Measurements from ENCODE around the gene USP6NL.

Gene USP6NL

DNA sequence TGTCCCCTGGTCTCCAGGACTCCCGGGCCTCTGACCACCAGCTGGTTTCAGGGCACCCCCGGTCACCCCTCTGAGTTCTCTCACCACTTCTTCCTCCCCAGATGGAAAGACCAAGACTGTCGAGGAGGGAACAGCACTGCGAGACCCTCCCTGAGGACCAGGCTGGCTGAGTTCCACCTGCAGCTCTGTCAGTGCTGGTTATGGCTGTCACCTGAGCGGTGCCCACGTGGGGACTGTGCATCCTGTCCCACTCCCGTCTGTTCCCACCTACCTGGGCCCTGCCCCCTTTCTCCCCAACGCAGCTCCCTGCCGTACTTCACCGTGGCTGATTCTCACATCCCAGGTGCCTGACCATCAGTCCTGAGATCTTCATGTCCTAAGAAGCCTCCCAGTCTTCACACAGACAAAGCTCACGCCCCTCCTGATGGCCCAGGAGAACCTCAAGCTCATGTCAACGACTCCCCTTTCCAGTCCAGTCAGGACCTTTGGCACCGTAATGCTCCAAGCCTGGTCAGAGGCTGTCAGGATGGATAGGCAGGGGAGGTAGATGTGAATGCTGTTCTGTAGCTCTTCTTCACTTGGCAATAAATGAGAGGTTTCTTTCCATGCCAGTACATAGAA lies 159.7 kb downstream of the USP6NL start:
- no peak for DNase-seq (ENCODE audit: low read depth)
- no peak overlapping the region for H3K4me3 ChIP-seq (ENCODE audit: control insufficient read depth, low read depth, low read length)
- TF ChIP-seq, protein P1, sequence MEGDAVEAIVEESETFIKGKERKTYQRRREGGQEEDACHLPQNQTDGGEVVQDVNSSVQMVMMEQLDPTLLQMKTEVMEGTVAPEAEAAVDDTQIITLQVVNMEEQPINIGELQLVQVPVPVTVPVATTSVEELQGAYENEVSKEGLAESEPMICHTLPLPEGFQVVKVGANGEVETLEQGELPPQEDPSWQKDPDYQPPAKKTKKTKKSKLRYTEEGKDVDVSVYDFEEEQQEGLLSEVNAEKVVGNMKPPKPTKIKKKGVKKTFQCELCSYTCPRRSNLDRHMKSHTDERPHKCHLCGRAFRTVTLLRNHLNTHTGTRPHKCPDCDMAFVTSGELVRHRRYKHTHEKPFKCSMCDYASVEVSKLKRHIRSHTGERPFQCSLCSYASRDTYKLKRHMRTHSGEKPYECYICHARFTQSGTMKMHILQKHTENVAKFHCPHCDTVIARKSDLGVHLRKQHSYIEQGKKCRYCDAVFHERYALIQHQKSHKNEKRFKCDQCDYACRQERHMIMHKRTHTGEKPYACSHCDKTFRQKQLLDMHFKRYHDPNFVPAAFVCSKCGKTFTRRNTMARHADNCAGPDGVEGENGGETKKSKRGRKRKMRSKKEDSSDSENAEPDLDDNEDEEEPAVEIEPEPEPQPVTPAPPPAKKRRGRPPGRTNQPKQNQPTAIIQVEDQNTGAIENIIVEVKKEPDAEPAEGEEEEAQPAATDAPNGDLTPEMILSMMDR (IDR thresholded peaks at IDR 0.05; ENCODE audit: control insufficient read depth, insufficient read depth, low read depth, low read length, missing control alignments), result no peak

DNA sequence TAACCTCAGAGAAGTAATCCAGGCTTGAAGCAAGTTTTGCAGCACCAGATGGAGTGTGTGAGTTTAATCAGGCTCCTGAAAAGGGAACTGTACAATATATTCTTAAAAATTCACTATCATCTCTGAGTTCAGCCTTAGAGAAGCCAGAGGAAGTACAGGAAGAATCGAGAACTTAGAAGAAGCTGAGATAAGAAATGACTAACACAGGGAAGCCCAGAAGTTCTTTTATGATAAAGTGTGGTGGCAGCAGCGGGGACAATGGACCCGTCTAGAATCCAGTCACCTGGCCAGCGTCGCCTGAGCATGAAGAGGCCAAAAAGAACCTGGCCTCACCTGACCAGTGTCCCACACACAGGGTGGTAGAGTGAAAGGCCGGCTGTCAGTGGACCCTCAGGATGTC lies 161.0 kb downstream of the USP6NL start:
- DNase-seq (ENCODE audit: low read depth), result no peak
- H3K4me3 ChIP-seq (ENCODE audit: control insufficient read depth, low read depth, low read length), result no peak overlapping the region
- TF ChIP-seq, protein P1 (IDR thresholded peaks at IDR 0.05; ENCODE audit: control insufficient read depth, insufficient read depth, low read depth, low read length, missing control alignments), result no peak

DNA sequence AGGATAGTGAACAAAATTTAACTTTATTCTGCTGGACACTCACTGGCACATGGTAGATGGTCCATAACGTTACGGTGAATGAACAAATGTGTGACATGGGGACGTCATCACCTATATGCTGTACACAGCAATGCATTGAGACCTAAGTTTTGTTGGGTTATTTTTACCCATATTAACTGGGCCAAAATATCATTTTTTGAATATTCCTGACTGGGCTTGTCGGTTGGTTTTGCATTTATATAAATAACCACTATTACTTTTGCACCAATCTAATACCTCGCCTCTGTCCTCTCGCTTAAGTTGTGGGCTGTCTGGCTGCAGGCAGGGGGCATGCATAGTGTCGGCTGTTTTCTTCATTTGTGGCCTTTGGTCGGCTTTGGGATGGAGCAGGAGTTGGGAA lies 161.7 kb downstream of the USP6NL start:
- H3K4me3 ChIP-seq (ENCODE audit: control insufficient read depth, low read depth, low read length), result no peak overlapping the region
- TF ChIP-seq, protein P1 (IDR thresholded peaks at IDR 0.05; ENCODE audit: control insufficient read depth, insufficient read depth, low read depth, low read length, missing control alignments), result no peak
- no peak for DNase-seq (ENCODE audit: low read depth)

DNA sequence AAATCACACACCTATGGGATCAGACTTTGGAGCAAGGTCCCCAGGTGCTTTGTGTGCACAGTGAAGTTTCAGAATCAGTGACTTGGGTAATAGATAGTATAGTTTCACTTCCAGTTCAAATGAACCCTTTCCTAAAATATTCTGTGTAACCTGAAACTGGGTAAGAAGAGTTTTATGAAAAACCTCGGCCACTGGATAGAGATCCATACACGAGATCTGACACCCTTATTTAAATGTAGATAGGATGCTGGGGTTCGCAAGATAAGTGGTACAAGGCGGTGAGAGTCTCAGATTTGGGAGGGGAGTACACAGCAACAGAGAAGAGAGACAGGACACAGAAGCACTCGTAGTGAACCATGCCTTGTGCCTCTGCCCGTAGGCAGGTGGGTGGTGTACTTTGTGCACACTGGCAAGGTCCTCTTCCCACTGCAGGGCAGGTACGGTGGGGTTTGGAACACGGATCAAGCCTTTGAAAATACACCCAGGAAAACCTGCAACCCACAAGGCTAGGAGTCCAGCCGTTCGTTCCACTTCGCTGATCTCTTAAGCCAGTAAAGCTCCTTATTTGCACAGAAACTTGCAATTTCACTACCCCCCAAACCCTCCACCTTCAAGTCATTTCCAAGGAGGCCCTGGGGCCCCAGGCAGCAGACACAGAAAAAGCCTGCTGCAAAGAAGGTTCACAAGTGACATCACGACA lies 162.8 kb downstream of the USP6NL start:
- no peak for DNase-seq (ENCODE audit: low read depth)
- no peak overlapping the region for H3K4me3 ChIP-seq (ENCODE audit: control insufficient read depth, low read depth, low read length)
- TF ChIP-seq, protein P1 (IDR thresholded peaks at IDR 0.05; ENCODE audit: control insufficient read depth, insufficient read depth, low read depth, low read length, missing control alignments), result no peak

DNA sequence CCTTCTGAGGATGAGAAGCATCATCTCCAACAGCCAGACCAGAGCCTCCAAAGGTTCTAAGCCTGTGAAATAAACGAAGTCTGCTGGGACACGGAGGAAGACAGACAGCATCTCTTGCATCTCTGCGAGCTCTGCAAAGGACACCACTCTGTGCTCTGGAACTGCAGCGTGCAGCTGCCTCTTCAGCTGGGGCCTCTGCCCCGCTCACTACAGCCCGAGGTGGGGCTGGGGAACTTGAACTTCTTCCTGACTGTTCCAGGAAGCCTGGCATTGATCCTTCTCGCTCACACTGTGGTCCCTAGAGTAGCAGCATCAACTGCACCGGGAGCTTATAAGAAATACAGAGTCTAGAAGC lies 163.3 kb downstream of the USP6NL start:
- TF ChIP-seq, protein P1 (IDR thresholded peaks at IDR 0.05; ENCODE audit: control insufficient read depth, insufficient read depth, low read depth, low read length, missing control alignments), result no peak
- no peak for DNase-seq (ENCODE audit: low read depth)
- no peak overlapping the region for H3K4me3 ChIP-seq (ENCODE audit: control insufficient read depth, low read depth, low read length)

DNA sequence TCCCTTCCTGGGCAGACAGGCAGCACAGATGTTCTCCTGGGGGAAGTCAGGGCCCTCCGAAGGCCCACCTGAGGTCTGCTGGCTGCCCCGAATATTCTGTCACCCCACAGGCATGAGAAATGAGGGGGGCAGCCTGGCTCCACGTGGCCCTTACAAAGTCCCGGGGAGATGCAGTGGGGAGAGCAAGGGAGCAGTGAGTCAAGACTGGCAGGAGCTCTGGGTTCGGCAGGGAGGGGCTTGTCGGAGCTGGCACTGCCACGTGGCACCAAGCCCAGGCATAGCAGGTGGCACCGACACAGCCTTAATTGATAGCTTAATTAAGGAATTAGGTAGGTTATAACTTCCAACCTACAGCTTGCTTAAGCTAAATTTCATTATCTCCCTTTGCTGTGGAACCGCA lies 163.9 kb downstream of the USP6NL start:
- no peak overlapping the region for H3K4me3 ChIP-seq (ENCODE audit: control insufficient read depth, low read depth, low read length)
- TF ChIP-seq, protein P1 (IDR thresholded peaks at IDR 0.05; ENCODE audit: control insufficient read depth, insufficient read depth, low read depth, low read length, missing control alignments), result no peak
- DNase-seq (ENCODE audit: low read depth), result no peak
